Stimulated activated CD4-positive, alpha-beta T cell treated with anti-CD3 and anti-CD28 coated beads, Interleukin-12 subunit alpha, Interleukin-12 subunit beta, amount 100 ng/mL, for 24 hours (primary cell): ENCODE data around the gene OPN1MW.
"Not testable (repeated sequence)": the region's sequence is repeated elsewhere in the genome, so short reads cannot be mapped to it uniquely, and the experiment has no call there.

Experiments
- DNase-seq, 2 experiments: peaks; one replicate each; pipeline ENCODE4 v3.0.0-alpha.2; 2020; ENCODE audit warnings: low read depth in 2 of 2

The OPN1MW gene

GRCh38 chrX:154211057-154211456, 28.7 kb downstream of the OPN1MW start:
- DNase-seq, result not testable (repeated sequence)

GRCh38 chrX:154211499-154211898, 29.1 kb downstream of the OPN1MW start:
- DNase-seq, result not testable (repeated sequence)

- DNase-seq, result not testable (repeated sequence)
These were observed 37.1 kb downstream of the OPN1MW start, which contains the start of gene OPN1MW2 for GRCh38 chrX:154219456-154219855. OPN1MW2 (plus strand) TSS chrX:154219756; CDS start chrX:154219816, 60 bp downstream.

DNA sequence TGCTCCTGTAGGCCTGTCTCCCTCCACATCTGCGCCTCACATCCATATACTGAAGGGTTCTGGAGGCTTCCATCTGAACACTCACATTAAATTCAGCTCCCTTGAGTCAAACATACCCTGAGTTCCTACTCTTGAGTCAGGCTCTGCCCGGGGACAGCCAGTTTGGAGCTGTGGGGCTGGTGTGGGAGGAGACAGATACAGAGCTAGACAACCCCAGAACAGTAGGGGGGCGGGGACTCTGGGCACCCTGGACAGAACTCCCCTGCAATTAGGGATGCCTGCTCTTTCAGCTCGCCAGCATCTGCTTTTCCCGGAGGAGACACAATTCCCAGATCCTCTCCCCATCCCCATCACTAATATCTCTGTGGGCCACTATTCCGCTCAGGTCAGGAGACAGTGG, 42.9 kb downstream of the OPN1MW start:
- not testable (repeated sequence) for DNase-seq

DNA sequence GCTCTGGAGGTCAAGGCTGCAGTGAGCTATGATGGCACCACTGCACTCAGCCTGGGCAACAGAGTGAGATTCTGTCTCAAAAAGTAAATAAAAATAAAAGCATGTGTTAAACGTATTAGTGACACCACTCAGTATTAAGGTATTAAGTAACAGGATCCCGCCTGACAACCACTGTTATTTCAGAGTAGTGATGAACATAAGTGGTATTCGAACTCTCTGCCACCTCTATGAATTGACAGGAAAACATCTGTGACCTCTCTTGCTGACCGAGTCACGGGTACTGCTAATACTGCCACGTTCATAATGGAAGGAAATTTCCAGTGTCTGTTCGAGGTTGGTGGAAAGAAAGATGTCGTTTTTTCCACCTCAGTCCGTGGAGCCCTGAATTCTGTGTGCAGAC, 44.3 kb downstream of the OPN1MW start:
- not testable (repeated sequence) for DNase-seq

- not testable (repeated sequence) for DNase-seq
These were observed 49.0 kb downstream of the OPN1MW start for GRCh38 chrX:154231443-154231842.

DNA sequence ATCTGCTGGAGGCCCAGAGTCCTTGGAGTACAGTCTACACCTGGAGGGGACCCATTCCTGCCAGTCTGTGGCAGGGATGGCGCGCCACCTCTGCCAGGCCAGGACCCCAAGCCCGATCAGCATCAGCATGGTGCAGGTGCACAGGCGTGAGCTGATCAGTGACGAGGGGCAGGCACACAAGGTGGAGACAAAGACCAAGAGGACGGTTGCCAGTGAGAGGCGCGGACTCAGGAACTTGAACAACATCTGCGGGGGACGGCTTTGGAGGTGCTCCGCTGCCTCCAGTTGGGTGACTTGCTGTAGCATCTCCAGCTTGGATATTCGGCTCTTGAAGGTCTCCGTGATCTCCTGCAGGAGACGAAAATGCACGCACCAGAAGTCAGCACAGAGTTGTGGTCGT, 51.2 kb downstream of the OPN1MW start:
- not testable (repeated sequence) for DNase-seq

DNA sequence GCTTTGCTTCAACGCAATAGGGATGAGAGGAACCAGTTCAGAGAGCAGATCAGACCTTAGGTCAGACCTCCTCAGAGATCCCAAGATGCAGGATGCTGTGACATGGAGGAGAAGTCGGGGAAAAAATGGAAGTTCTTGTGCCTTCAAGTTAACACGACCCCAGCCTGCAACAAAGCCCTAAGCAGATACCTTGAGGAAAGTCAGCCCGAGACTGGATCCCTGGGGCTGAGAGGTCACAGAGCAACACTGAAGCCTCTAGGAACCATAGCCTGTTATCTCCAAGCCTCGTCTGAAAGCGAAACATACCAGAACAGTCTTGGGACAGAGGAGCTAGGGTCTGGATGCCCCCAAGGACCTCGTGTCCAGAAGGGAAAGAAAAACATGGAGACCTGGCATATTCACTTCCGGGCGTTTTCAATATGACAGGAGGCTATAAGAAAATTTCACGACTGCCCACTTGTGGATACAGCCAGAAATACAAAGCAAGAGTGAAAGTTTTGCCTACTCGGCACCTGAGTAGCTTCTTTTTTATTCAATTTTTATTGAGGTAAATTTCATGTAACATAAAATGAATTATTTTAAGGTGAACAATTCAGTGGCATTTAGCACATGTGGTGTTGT, 56.7 kb downstream of the OPN1MW start:
- DNase-seq, result not testable (repeated sequence)

- DNase-seq, result not testable (repeated sequence)
These were observed 57.6 kb downstream of the OPN1MW start for GRCh38 chrX:154239982-154240503.
